SH-SY5Y (cell line): ENCODE data around the gene GRAP2.

Source experiments
- GATA2 ChIP-seq: IDR thresholded peaks from 2 replicates; pipeline ENCODE4 v1.6.1; 2011; ENCODE audit warnings: mild to moderate bottlenecking, low read depth, low read length
- GATA3 ChIP-seq: IDR thresholded peaks from 2 replicates; pipeline ENCODE4 v1.6.1; 2011; ENCODE audit warnings: low read depth, mild to moderate bottlenecking, low read length, moderate library complexity

DNA sequence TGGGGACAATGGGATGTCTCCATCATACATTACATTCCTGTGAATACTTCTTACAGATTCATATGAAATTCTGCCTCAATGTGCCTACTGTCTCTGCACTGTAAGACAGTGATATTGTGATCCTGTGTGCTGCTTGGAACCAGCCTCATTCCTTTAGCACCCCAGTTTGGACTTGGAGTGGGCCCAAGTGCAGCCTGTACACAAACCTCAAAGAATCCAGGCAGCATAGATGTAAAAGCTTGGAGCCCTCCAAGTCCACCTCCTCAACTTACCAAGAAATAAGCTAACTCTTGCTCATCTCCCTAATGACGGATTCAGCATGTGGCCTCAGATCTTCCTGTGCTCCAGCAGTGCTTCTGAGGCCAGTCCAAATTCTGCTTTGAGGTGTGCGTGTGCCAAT, 24.4 kb downstream of the GRAP2 start:
- no peak for TF ChIP-seq GATA2
- TF ChIP-seq GATA3 = no peak
